ENCODE measurements around the gene CA11.
A peak's percentile ranks its signal among the peaks of the same experiment; 100 is the strongest.
"Not testable (repeated sequence)": the region's sequence is repeated elsewhere in the genome, so short reads cannot be mapped to it uniquely, and the experiment has no call there.

CA11 gene

GRCh38 chr19:48669903-48670668 is 24.1 kb upstream of the CA11 start:
- no peak for DNase-seq (ENCODE audit: low read depth in 3 of 3, low spot score in 1 of 3)

- no peak for DNase-seq (ENCODE audit: low read depth in 3 of 3, low spot score in 1 of 3)
These were observed 22.8 kb upstream of the CA11 start for GRCh38 chr19:48668761-48669160.

GRCh38 chr19:48668332-48668731 is 22.3 kb upstream of the CA11 start:
- no peak for DNase-seq (ENCODE audit: low read depth in 3 of 3, low spot score in 1 of 3)

GRCh38 chr19:48665786-48666185 is 19.8 kb upstream of the CA11 start:
- no peak for DNase-seq (ENCODE audit: low read depth in 3 of 3, low spot score in 1 of 3)

GRCh38 chr19:48664476-48664875 is 18.5 kb upstream of the CA11 start:
- DNase-seq (ENCODE audit: low read depth in 3 of 3, low spot score in 1 of 3), result no peak

GRCh38 chr19:48663667-48664066 is 17.7 kb upstream of the CA11 start:
- DNase-seq (ENCODE audit: low read depth in 3 of 3, low spot score in 1 of 3), result no peak

GRCh38 chr19:48661711-48662090 is 15.7 kb upstream of the CA11 start:
- no peak for DNase-seq (ENCODE audit: low read depth in 3 of 3, low spot score in 1 of 3)

GRCh38 chr19:48660852-48661710 is 15.1 kb upstream of the CA11 start:
- DNase-seq (ENCODE audit: low read depth in 3 of 3, low spot score in 1 of 3), result peak; percentile 35 to 52 (median 39)

- DNase-seq (ENCODE audit: low read depth in 3 of 3, low spot score in 1 of 3), result no peak
These were observed 13.8 kb upstream of the CA11 start for GRCh38 chr19:48659768-48660167.

GRCh38 chr19:48658483-48658882 is 12.5 kb upstream of the CA11 start:
- no peak for DNase-seq (ENCODE audit: low read depth in 3 of 3, low spot score in 1 of 3)

GRCh38 chr19:48657828-48658227 is 11.8 kb upstream of the CA11 start:
- DNase-seq (ENCODE audit: low read depth in 3 of 3, low spot score in 1 of 3), result not testable (repeated sequence)

- no peak for DNase-seq (ENCODE audit: low read depth in 3 of 3, low spot score in 1 of 3)
These were observed 11.0 kb upstream of the CA11 start for GRCh38 chr19:48656840-48657474.

GRCh38 chr19:48654299-48655059 is 8.5 kb upstream of the CA11 start:
- DNase-seq (ENCODE audit: low read depth in 3 of 3, low spot score in 1 of 3), result no peak

- DNase-seq (ENCODE audit: low read depth in 3 of 3, low spot score in 1 of 3), result no peak
These were observed 5.7 kb upstream of the CA11 start for GRCh38 chr19:48651683-48652048.

GRCh38 chr19:48650974-48651682 is 5.1 kb upstream of the CA11 start:
- DNase-seq (ENCODE audit: low read depth in 3 of 3, low spot score in 1 of 3), result no peak

GRCh38 chr19:48648134-48648533 is 2.1 kb upstream of the CA11 start:
- DNase-seq (ENCODE audit: low read depth in 3 of 3, low spot score in 1 of 3), result no peak

GRCh38 chr19:48646722-48647216 is 782 bp upstream of the CA11 start:
- DNase-seq (ENCODE audit: low read depth in 3 of 3, low spot score in 1 of 3), result no peak

- DNase-seq (ENCODE audit: low read depth in 3 of 3, low spot score in 1 of 3), result no peak
These were observed 377 bp downstream of the CA11 start for GRCh38 chr19:48645620-48646000.

- peak; percentile 44 to 46 (median 46) for DNase-seq (ENCODE audit: low read depth in 3 of 3, low spot score in 1 of 3)
These were observed 958 bp downstream of the CA11 start for GRCh38 chr19:48644839-48645619.

GRCh38 chr19:48644355-48644754 is 1.6 kb downstream of the CA11 start:
- DNase-seq (ENCODE audit: low read depth in 3 of 3, low spot score in 1 of 3), result no peak

All from stimulated activated CD4-positive, alpha-beta T cell treated with anti-CD3 and anti-CD28 coated beads, TNF-alpha, amount 100 ng/mL, for 1 hour (primary cell).